Measurements from ENCODE around the gene CYSRT1. TPM values are rescaled to one million over a fixed set of nuclear protein-coding genes. Genes with fewer than 3 reads are reported as not detected.

The CYSRT1 gene
- total RNA-seq, 1 donor from 2014 or later: 0.27 TPM

DNA sequence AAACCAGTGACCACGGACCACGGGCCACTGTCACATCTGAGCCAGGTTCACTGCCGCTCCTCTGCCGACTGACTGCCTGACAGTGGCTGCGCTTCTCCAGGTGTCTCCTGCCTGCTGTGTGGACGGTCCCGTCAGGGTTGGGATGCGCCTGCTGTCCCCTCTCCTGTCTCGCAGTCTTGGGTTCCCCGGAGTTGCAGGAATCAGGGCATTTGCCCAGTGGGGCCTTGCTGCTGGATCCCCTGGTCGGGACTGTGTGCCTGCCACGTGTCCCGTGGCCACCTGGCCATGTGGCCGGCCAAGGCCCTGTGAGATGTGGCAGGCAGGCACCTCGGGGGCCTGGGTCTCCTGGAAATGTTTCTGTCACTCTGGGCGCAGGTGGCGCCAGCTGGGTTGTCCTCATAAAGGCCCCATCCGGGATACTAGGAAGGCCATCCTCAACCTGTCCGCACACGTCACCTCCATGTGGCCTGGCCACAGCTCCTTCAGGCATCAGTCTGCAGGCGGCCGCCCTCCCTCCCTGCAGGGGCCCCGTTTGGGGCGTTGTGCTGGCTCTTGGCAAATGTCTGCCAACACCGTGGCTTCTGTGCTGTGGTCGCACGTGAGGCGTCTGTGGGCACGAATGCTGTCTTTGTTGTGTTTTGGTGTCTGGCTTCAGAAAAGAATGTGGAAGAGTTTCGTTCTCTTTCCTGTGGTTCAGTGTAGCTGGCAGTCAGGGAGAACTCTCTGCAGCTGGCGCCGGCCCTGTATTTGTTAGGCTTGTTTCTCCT, 46.1 kb downstream of the CYSRT1 start:
- intact Hi-C loops (cut with micrococcal nuclease): no loop called here
- peaks cover 89% of the 10 kb centered on the region for H3K4me1 ChIP-seq
- TF ChIP-seq, protein P1, sequence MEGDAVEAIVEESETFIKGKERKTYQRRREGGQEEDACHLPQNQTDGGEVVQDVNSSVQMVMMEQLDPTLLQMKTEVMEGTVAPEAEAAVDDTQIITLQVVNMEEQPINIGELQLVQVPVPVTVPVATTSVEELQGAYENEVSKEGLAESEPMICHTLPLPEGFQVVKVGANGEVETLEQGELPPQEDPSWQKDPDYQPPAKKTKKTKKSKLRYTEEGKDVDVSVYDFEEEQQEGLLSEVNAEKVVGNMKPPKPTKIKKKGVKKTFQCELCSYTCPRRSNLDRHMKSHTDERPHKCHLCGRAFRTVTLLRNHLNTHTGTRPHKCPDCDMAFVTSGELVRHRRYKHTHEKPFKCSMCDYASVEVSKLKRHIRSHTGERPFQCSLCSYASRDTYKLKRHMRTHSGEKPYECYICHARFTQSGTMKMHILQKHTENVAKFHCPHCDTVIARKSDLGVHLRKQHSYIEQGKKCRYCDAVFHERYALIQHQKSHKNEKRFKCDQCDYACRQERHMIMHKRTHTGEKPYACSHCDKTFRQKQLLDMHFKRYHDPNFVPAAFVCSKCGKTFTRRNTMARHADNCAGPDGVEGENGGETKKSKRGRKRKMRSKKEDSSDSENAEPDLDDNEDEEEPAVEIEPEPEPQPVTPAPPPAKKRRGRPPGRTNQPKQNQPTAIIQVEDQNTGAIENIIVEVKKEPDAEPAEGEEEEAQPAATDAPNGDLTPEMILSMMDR (IDR thresholded peaks at IDR 0.05; ENCODE audit: borderline replicate concordance): no peak
- H3K36me3 ChIP-seq: peaks cover 47% of the 10 kb centered on the region
- no peaks in the 10 kb centered on the region for H3K9me3 ChIP-seq (replicated peaks)
- DNase-seq: no peak
- H3K27me3 ChIP-seq (ENCODE audit: low read depth): no peaks in the 10 kb centered on the region
- no peak overlapping the region for H3K4me3 ChIP-seq
- peak overlapping the region; percentile 73 for H3K27ac ChIP-seq (replicated peaks)

DNA sequence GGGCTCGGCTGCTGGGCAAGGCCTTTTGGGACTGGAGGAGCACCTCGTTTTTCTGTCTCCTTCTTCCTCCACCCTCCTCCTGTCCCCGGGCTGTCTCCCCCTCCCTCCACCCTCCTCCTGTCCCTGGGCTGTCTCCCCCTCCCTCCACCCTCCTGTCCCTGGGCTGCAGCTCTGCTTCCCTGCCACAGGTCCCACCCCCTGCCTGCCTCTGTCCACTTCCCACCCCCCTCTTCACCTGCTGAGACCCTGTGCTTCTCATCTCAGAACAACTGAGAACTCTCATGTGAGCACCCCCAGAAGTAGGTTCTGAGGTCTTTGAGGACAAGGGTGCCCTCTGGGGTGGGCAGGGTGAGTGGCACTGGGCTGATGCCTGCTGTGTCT, 46.7 kb downstream of the CYSRT1 start:
- Histone ChIP-seq H3K27ac (replicated peaks) (peak overlapping the region; percentile 73), H3K4me3 (no peak overlapping the region), H3K36me3 (peaks cover 42% of the 10 kb centered on the region), H3K27me3 (ENCODE audit: low read depth) (no peaks in the 10 kb centered on the region), H3K4me1 (peaks cover 91% of the 10 kb centered on the region), H3K9me3 (replicated peaks) (no peaks in the 10 kb centered on the region)
- TF ChIP-seq, protein P1 (IDR thresholded peaks at IDR 0.05; ENCODE audit: borderline replicate concordance): no peak
- intact Hi-C loops (cut with micrococcal nuclease): no loop called here
- no peak for DNase-seq

DNA sequence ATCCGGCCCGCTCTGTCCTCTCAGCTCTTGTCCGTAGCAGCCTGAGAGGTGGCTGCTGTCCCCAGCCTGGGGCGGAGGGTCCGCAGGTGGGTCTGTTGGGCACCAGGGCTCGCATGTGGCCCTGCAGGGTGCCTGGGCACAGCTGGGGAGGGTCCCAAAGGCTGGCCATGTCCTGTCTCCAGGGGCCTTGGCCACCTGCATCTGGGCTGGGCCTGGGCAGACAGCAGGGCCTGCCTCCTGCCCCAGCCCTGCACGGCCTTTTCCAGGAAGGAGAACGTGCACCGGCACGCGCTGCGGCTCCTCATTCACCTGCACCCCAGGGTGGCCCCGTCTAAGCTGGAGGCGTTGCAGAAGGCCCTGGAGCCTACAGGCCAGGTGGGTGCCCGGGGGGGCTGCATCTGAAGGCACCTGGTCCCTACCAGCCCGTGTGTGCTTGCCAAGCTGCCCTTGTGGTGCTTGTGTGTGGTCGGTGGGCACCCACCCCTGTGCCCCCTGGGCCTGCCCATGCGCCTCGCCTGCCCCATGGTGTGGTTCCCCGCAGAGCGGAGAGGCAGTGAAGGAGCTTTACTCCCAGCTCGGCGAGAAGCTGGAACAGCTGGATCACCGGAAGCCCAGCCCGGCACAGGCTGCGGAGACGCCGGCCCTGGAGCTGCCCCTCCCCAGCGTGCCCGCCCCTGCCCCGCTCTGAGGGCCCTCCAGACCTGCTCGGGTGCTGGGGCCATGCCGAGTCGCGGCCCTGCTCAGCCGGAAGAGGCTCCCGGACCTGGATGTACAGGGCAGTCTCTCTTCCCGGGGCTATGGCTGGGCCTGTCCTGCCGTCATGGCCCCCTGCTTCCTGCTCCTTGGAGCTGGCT, 47.5 kb downstream of the CYSRT1 start:
- TF ChIP-seq, protein P1 (IDR thresholded peaks at IDR 0.05; ENCODE audit: borderline replicate concordance): no peak
- Histone ChIP-seq H3K27me3 (ENCODE audit: low read depth) (peaks cover 3% of the 10 kb centered on the region), H3K36me3 (peaks cover 35% of the 10 kb centered on the region), H3K9me3 (replicated peaks) (no peaks in the 10 kb centered on the region), H3K27ac (replicated peaks) (peak overlapping the region; percentile 73), H3K4me1 (peaks cover 96% of the 10 kb centered on the region), H3K4me3 (no peak overlapping the region)
- intact Hi-C loops (cut with micrococcal nuclease): no loop called here
- no peak for DNase-seq

DNA sequence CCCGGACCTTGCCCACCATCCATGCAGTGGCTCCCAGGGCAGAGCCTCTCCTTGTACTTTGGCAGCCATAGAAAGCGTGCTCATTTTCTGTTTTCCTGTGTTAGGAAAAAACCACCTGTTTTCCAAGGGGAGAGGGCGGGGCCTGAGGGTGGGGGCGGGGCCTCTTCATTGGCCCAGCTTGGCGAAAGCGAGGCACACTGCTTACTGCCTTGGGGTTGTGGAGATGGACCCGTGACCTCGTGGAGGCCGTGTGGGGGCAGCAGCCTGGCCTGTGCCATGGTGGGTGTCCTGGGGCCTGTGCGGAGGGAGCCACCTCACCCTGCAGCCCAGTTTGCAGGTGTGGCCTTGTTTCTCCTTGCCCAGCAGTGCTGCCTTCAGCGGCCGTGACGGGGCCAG, 48.1 kb downstream of the CYSRT1 start:
- no peaks in the 10 kb centered on the region for H3K9me3 ChIP-seq (replicated peaks)
- no peak for DNase-seq
- no peak overlapping the region for H3K27ac ChIP-seq (replicated peaks)
- TF ChIP-seq, protein P1 (IDR thresholded peaks at IDR 0.05; ENCODE audit: borderline replicate concordance): no peak
- peaks cover 30% of the 10 kb centered on the region for H3K36me3 ChIP-seq
- H3K4me1 ChIP-seq: peaks cover 96% of the 10 kb centered on the region
- intact Hi-C loops (cut with micrococcal nuclease): no loop called here
- H3K4me3 ChIP-seq: no peak overlapping the region
- H3K27me3 ChIP-seq (ENCODE audit: low read depth): peaks cover 3% of the 10 kb centered on the region

DNA sequence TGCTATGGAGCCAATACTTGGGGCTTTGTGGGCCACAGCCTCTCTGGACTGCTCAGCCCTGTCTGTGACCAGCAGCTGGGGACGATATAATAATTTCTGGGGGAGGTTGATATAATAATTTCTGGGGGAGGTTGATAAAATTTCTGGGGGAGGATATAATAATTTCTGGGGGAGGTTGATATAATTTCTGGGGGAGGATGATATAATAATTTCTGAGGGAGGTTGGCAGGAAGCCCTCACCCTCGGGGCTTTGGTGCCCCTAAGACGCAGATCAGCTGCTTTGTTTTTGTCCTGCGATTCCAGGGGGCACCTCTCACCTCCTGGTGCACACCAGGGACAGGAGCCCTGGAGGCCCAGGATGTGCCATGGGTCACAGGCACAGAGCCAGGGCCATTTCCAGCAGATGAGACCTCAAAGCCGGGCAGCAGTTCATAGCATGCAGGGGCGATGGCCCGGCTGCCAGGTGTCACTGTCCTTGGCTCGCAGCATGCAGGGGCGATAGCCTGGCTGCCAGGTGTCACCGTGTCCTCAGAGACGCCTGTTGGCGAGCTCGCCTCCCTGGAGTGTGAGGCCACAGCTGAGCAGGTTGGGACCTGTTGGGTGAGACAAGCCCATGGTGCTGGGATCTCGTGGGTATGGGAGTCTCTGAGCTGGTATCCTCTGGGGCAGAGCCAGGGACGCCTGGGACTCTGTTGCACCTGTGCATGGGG, 48.8 kb downstream of the CYSRT1 start:
- DNase-seq: no peak
- H3K4me1 ChIP-seq: peaks cover 96% of the 10 kb centered on the region

More for the DNA sequence above, 48.8 kb downstream of the CYSRT1 start:
- peak overlapping the region; percentile 99 for H3K27ac ChIP-seq (replicated peaks)
- H3K27me3 ChIP-seq (ENCODE audit: low read depth): peaks cover 6% of the 10 kb centered on the region
- peaks cover 31% of the 10 kb centered on the region for H3K36me3 ChIP-seq
- TF ChIP-seq, protein P1 (IDR thresholded peaks at IDR 0.05; ENCODE audit: borderline replicate concordance): no peak
- intact Hi-C loops (cut with micrococcal nuclease): no loop called here
- H3K9me3 ChIP-seq (replicated peaks): no peaks in the 10 kb centered on the region
- H3K4me3 ChIP-seq: no peak overlapping the region
